Inflammatory macrophage treated with lipopolysaccharide for 1 hour (primary cell): ENCODE measurements around the gene EIF4EBP2.

Experiments
- DNase-seq, 2 donors: peaks; one replicate each; pipeline ENCODE4 v3.0.0-alpha.2; 2020 to 2022

The EIF4EBP2 gene

GRCh38 chr10:70462349-70462984, 58.5 kb downstream of the EIF4EBP2 start:
- no peak for DNase-seq

DNA sequence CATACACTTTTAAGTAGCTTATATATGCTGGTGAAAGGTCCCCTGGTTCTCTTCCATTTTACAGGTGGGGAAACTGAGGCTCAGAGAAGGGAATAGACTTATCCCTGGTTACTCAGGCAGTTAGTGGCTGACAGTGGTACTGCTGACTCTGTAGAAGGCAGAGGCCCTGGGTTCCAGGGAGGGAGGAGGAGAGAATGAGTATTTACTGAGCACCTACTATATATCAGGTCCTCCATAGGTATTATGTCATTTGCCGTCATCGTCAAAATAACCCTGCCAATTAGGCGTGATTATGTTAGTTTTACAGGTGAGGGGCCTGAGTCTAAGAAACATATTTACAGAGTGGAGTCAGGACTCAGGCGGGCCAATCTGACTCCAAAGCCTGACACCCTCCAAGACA, 61.3 kb downstream of the EIF4EBP2 start:
- no peak for DNase-seq

- no peak for DNase-seq
These were observed 61.9 kb downstream of the EIF4EBP2 start for GRCh38 chr10:70465832-70466231.

DNA sequence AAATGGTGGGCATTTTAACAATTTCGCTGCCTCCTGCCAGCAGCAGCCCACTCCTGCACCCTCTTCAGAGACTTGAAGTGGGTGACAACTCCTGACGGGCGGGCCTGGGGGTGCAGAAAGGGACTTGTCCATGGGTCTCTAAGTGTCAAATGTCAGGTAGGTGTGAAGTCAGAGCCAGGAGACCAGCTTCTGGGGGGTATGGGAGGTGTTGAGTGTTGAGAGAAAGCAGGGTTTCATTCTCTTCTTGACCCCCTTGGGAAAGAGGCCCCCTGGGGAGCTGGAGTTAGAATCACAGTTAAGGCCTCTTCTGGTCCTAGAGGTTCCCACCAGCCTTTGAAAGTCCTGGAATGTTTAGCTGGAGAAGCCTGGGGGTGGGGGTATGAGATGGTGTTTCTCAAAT, 63.0 kb downstream of the EIF4EBP2 start:
- no peak for DNase-seq

DNA sequence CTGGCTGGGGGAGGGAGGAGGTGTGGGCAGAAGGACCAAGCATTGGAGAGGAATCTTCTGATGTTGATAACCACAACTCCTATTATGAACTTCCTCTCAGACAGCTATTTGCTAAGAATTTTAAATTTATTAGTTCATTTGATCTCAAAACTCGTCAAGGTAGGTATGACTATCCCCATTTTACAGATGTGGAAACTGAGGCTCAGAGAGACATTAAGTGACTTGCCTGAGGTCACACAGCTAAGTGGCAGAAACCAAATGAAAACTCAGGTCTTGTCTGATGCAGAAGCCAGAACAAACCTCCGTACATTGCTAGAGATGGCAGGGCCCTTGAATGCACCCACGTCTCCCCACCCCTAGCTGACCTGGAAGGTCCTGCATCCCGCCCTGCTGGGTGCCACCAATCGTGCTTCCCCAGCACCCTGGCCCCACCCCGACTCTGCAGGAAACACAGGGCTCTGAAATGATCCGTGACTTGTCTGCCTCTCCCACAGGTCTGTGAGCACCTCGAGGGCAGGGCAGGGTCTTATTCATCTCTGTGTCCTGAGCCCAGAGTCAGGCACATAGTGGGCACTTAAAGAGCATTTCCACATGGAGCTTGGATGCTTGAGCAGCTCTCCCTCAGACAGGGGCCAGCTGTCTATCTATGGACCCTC, 69.0 kb downstream of the EIF4EBP2 start:
- no peak for DNase-seq

DNA sequence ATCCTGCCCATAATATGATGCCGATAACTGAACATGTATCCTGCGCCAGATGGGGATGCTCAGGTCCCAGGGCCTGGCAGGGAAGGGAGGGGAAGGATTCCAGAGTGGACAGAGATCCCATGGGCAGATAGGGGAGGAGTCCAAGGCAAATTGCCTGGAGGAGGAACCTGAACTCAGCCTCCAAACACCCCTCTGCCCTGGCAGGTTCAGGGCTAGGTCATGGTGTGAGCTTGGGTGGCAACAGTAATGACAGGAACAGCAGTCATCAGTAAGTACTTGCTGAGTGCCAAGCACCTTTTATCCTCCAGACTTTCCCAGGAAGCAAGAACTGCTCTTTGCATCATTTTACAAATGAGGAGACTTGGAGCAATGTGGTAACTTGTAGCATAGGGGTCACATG, 70.8 kb downstream of the EIF4EBP2 start:
- DNase-seq = no peak

DNA sequence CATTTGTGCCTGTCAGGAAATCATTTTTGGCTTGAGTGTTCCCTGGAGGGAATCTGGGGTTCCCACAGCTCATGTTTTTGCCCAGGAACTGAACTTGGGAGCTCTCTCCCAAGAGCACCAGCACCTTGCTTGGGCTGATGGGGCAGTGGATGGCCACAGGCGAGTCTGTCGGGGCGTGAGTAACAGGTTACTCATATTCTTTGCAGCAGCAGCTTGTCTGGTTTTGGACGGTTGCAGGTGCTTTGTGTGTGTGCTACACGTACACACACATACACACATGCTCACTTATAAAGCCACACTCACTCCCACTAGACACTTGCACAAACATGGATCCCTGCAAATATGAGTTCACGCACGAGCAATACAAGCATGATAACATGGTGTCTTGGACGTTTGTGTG, 71.7 kb downstream of the EIF4EBP2 start:
- no peak for DNase-seq

GRCh38 chr10:70476249-70477035, 72.5 kb downstream of the EIF4EBP2 start:
- no peak for DNase-seq

DNA sequence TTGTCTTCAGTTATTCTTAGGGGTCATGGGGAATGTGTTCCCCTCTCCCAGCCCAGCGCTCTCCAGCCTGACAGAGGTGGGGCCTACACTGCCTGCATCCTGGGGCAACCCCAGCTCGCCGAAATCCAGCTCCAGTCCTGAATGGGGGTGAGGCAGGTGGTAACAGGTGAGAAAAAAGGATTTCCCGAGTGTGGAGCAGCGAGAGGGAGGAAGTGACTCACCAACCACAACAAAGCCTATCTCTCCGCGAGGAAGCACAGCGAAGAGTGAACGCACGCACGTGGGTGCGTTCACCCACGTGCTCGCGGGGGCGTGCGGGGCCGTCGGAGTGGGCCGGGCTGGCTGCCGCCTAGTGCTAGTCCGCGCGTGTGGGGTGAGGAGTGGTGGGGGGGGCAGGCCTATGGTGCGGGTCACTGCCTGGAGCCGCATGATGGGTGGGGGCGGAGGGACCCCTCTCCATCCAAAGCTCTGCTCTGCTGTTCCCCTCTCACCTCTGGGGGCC, 73.8 kb downstream of the EIF4EBP2 start:
- no peak for DNase-seq
